ENCODE data around the gene JOSD1.

The JOSD1 gene

GRCh38 chr22:38709306-38709705 is 8.6 kb upstream of the JOSD1 start:
- H3K9me3 ChIP-seq (ENCODE audit: low read length), result no peaks in the 10 kb centered on the region
- H3K4me1 ChIP-seq (ENCODE audit: insufficient read depth, low read length), result peaks cover 35% of the 10 kb centered on the region
- no peak overlapping the region for H3K9ac ChIP-seq (ENCODE audit: low read length)
- peaks cover 22% of the 10 kb centered on the region for H3K36me3 ChIP-seq (ENCODE audit: insufficient read depth, low read length)
- H3K27ac ChIP-seq (ENCODE audit: low read depth, low read length), result no peak overlapping the region
- no peaks in the 10 kb centered on the region for H3K27me3 ChIP-seq (ENCODE audit: control insufficient read depth in 1 of 2, insufficient read depth in 2 of 2, low read length in 2 of 2)
- no peak overlapping the region for H3K4me3 ChIP-seq (ENCODE audit: low read depth in 1 of 2, low read length in 2 of 2)

GRCh38 chr22:38707984-38708383 is 7.2 kb upstream of the JOSD1 start:
- Histone ChIP-seq H3K9me3 (ENCODE audit: low read length) (no peaks in the 10 kb centered on the region), H3K27me3 (ENCODE audit: control insufficient read depth in 1 of 2, insufficient read depth in 2 of 2, low read length in 2 of 2) (no peaks in the 10 kb centered on the region), H3K36me3 (ENCODE audit: insufficient read depth, low read length) (peaks cover 20% of the 10 kb centered on the region), H3K9ac (ENCODE audit: low read length) (no peak overlapping the region), H3K27ac (ENCODE audit: low read depth, low read length) (no peak overlapping the region), H3K4me1 (ENCODE audit: insufficient read depth, low read length) (peaks cover 30% of the 10 kb centered on the region), H3K4me3 (ENCODE audit: low read depth in 1 of 2, low read length in 2 of 2) (peak overlapping the region in 1 of 2 donors; percentile 75)

- no peaks in the 10 kb centered on the region for H3K27me3 ChIP-seq (ENCODE audit: control insufficient read depth in 1 of 2, insufficient read depth in 2 of 2, low read length in 2 of 2)
- peaks cover 30% of the 10 kb centered on the region for H3K4me1 ChIP-seq (ENCODE audit: insufficient read depth, low read length)
- no peak overlapping the region for H3K27ac ChIP-seq (ENCODE audit: low read depth, low read length)
- peaks cover 13% of the 10 kb centered on the region for H3K36me3 ChIP-seq (ENCODE audit: insufficient read depth, low read length)
- H3K9ac ChIP-seq (ENCODE audit: low read length), result no peak overlapping the region
- peak overlapping the region in 1 of 2 donors; percentile 75 for H3K4me3 ChIP-seq (ENCODE audit: low read depth in 1 of 2, low read length in 2 of 2)
- no peaks in the 10 kb centered on the region for H3K9me3 ChIP-seq (ENCODE audit: low read length)
Measured at GRCh38 chr22:38707346-38707745, 6.6 kb upstream of the JOSD1 start.

- Histone ChIP-seq H3K9me3 (ENCODE audit: low read length) (no peaks in the 10 kb centered on the region), H3K27ac (ENCODE audit: low read depth, low read length) (peak overlapping the region; percentile 89), H3K27me3 (ENCODE audit: control insufficient read depth in 1 of 2, insufficient read depth in 2 of 2, low read length in 2 of 2) (no peaks in the 10 kb centered on the region), H3K36me3 (ENCODE audit: insufficient read depth, low read length) (peaks cover 10% of the 10 kb centered on the region), H3K4me1 (ENCODE audit: insufficient read depth, low read length) (peaks cover 30% of the 10 kb centered on the region), H3K9ac (ENCODE audit: low read length) (peak overlapping the region; percentile 55), H3K4me3 (ENCODE audit: low read depth in 1 of 2, low read length in 2 of 2) (peak overlapping the region; percentile 75 to 90)
Measured at GRCh38 chr22:38706901-38707195, 6.1 kb upstream of the JOSD1 start.

- Histone ChIP-seq H3K9me3 (ENCODE audit: low read length) (no peaks in the 10 kb centered on the region), H3K27ac (ENCODE audit: low read depth, low read length) (peak overlapping the region; percentile 89), H3K27me3 (ENCODE audit: control insufficient read depth in 1 of 2, insufficient read depth in 2 of 2, low read length in 2 of 2) (no peaks in the 10 kb centered on the region), H3K4me3 (ENCODE audit: low read depth in 1 of 2, low read length in 2 of 2) (peak overlapping the region; percentile 75 to 90), H3K36me3 (ENCODE audit: insufficient read depth, low read length) (peaks cover 10% of the 10 kb centered on the region), H3K9ac (ENCODE audit: low read length) (peak overlapping the region; percentile 55), H3K4me1 (ENCODE audit: insufficient read depth, low read length) (peaks cover 35% of the 10 kb centered on the region)
Measured at GRCh38 chr22:38706101-38706900, 5.6 kb upstream of the JOSD1 start.

GRCh38 chr22:38705235-38706100 is 4.7 kb upstream of the JOSD1 start, which contains the start of gene GTPBP1:
TSS of gene GTPBP1 (plus strand) at chr22:38705944. CDS start at chr22:38705956, 12 bp downstream.
- peak within 1 kb of the TSS; percentile 89 for H3K27ac ChIP-seq (ENCODE audit: low read depth, low read length)
- H3K36me3 ChIP-seq (ENCODE audit: insufficient read depth, low read length), result peaks cover 10% of the 10 kb centered on the region
- no peaks in the 10 kb centered on the region for H3K27me3 ChIP-seq (ENCODE audit: control insufficient read depth in 1 of 2, insufficient read depth in 2 of 2, low read length in 2 of 2)
- H3K4me3 ChIP-seq (ENCODE audit: low read depth in 1 of 2, low read length in 2 of 2), result peak within 1 kb of the TSS; percentile 75 to 90
- H3K4me1 ChIP-seq (ENCODE audit: insufficient read depth, low read length), result peaks cover 35% of the 10 kb centered on the region
- H3K9ac ChIP-seq (ENCODE audit: low read length), result peak within 1 kb of the TSS; percentile 55
- no peaks in the 10 kb centered on the region for H3K9me3 ChIP-seq (ENCODE audit: low read length)

GRCh38 chr22:38704654-38705234 is 4.0 kb upstream of the JOSD1 start:
- Histone ChIP-seq H3K4me1 (ENCODE audit: insufficient read depth, low read length) (peaks cover 34% of the 10 kb centered on the region), H3K9ac (ENCODE audit: low read length) (peak overlapping the region; percentile 35), H3K36me3 (ENCODE audit: insufficient read depth, low read length) (peaks cover 6% of the 10 kb centered on the region), H3K9me3 (ENCODE audit: low read length) (no peaks in the 10 kb centered on the region), H3K4me3 (ENCODE audit: low read depth in 1 of 2, low read length in 2 of 2) (peak overlapping the region in 1 of 2 donors; percentile 35), H3K27me3 (ENCODE audit: control insufficient read depth in 1 of 2, insufficient read depth in 2 of 2, low read length in 2 of 2) (no peaks in the 10 kb centered on the region), H3K27ac (ENCODE audit: low read depth, low read length) (peak overlapping the region; percentile 10)

- H3K27ac ChIP-seq (ENCODE audit: low read depth, low read length), result peak overlapping the region; percentile 85
- H3K4me1 ChIP-seq (ENCODE audit: insufficient read depth, low read length), result peaks cover 50% of the 10 kb centered on the region
- no peaks in the 10 kb centered on the region for H3K9me3 ChIP-seq (ENCODE audit: low read length)
- H3K4me3 ChIP-seq (ENCODE audit: low read depth in 1 of 2, low read length in 2 of 2), result peak overlapping the region; percentile 33 to 59
- no peaks in the 10 kb centered on the region for H3K27me3 ChIP-seq (ENCODE audit: control insufficient read depth in 1 of 2, insufficient read depth in 2 of 2, low read length in 2 of 2)
- H3K36me3 ChIP-seq (ENCODE audit: insufficient read depth, low read length), result no peaks in the 10 kb centered on the region
- H3K9ac ChIP-seq (ENCODE audit: low read length), result peak overlapping the region; percentile 89
Measured at GRCh38 chr22:38700270-38700788, 414 bp downstream of the JOSD1 start.

- H3K27me3 ChIP-seq (ENCODE audit: control insufficient read depth in 1 of 2, insufficient read depth in 2 of 2, low read length in 2 of 2), result no peaks in the 10 kb centered on the region
- no peaks in the 10 kb centered on the region for H3K9me3 ChIP-seq (ENCODE audit: low read length)
- no peaks in the 10 kb centered on the region for H3K36me3 ChIP-seq (ENCODE audit: insufficient read depth, low read length)
- peaks cover 47% of the 10 kb centered on the region for H3K4me1 ChIP-seq (ENCODE audit: insufficient read depth, low read length)
- H3K9ac ChIP-seq (ENCODE audit: low read length), result peak overlapping the region; percentile 89
- H3K27ac ChIP-seq (ENCODE audit: low read depth, low read length), result peak overlapping the region; percentile 85
- H3K4me3 ChIP-seq (ENCODE audit: low read depth in 1 of 2, low read length in 2 of 2), result peak overlapping the region; percentile 33 to 59
Measured at GRCh38 chr22:38699784-38700183, 959 bp downstream of the JOSD1 start.

GRCh38 chr22:38699143-38699542 is 1.6 kb downstream of the JOSD1 start:
- H3K36me3 ChIP-seq (ENCODE audit: insufficient read depth, low read length), result no peaks in the 10 kb centered on the region
- no peaks in the 10 kb centered on the region for H3K27me3 ChIP-seq (ENCODE audit: control insufficient read depth in 1 of 2, insufficient read depth in 2 of 2, low read length in 2 of 2)
- H3K4me3 ChIP-seq (ENCODE audit: low read depth in 1 of 2, low read length in 2 of 2), result peak overlapping the region; percentile 33 to 59
- H3K9ac ChIP-seq (ENCODE audit: low read length), result peak overlapping the region; percentile 89
- H3K4me1 ChIP-seq (ENCODE audit: insufficient read depth, low read length), result peaks cover 44% of the 10 kb centered on the region
- H3K9me3 ChIP-seq (ENCODE audit: low read length), result no peaks in the 10 kb centered on the region
- peak overlapping the region; percentile 85 for H3K27ac ChIP-seq (ENCODE audit: low read depth, low read length)

All from muscle layer of colon (tissue), 2 donors.